Germinal center (tissue), 1 donor: ENCODE measurements around the gene HSD17B7.
A peak's percentile ranks its signal among the peaks of the same experiment; 100 is the strongest.
"Not testable (repeated sequence)": the region's sequence is repeated elsewhere in the genome, so short reads cannot be mapped to it uniquely, and the experiment has no call there.

Experiments
- DNase-seq: peaks from one replicate; pipeline ENCODE4 v3.0.0; 2012; ENCODE audit warnings: mixed read lengths, low spot score

Gene HSD17B7, protein sequence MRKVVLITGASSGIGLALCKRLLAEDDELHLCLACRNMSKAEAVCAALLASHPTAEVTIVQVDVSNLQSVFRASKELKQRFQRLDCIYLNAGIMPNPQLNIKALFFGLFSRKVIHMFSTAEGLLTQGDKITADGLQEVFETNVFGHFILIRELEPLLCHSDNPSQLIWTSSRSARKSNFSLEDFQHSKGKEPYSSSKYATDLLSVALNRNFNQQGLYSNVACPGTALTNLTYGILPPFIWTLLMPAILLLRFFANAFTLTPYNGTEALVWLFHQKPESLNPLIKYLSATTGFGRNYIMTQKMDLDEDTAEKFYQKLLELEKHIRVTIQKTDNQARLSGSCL

GRCh38 chr1:162790303-162790984 is at the start of gene HSD17B7:
TSS of gene HSD17B7 (plus strand) at chr1:162790702. CDS start at chr1:162790801, 99 bp downstream.
- peak; percentile 40 for DNase-seq

DNA sequence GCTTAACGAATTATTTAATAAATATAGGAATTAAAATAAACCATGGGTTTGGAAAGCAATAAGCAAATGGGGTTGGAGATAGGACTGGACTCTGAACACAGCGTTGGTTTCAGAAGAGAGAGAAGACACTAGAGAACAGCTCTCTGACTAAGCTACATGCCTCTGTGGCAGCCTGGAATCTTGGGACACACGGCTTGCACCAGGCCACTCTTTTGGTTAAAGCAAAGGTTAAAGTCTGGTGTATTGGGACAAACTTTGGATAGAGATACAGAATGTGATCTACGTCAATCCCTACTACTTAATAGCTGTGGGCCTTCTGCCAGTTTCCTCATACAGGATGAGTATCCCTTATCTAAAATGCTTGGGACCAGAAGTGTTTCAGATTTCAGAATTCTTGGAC is 49.7 kb upstream of the HSD17B7 start:
- DNase-seq = no peak

DNA sequence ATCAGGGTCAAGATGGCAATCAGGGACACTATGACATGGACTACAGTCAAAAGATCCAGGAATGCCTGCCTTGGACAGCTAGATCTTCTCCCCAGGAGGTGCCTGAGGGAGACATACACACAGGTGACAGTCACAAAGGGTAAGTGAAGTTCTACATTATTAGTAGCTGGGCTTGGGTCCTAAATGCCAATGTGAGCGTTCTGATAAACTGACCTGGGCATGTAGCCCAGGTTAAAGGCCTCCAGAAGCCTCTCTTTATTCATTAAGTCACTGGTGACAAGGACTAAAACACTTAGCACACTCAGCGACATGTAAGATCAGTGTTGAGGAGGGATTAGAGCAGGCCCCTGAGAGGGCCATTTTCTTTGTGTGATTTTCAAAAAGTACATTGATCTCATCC is 48.9 kb upstream of the HSD17B7 start:
- no peak for DNase-seq

GRCh38 chr1:162746264-162746942 is 44.1 kb upstream of the HSD17B7 start:
- DNase-seq = not testable (repeated sequence)

- DNase-seq = no peak
Measured at GRCh38 chr1:162753001-162753658, 37.4 kb upstream of the HSD17B7 start.

GRCh38 chr1:162753998-162754585 is 36.4 kb upstream of the HSD17B7 start:
- no peak for DNase-seq

- no peak for DNase-seq
Measured at GRCh38 chr1:162755306-162755705, 35.2 kb upstream of the HSD17B7 start.

GRCh38 chr1:162756523-162756922 is 34.0 kb upstream of the HSD17B7 start:
- no peak for DNase-seq

DNA sequence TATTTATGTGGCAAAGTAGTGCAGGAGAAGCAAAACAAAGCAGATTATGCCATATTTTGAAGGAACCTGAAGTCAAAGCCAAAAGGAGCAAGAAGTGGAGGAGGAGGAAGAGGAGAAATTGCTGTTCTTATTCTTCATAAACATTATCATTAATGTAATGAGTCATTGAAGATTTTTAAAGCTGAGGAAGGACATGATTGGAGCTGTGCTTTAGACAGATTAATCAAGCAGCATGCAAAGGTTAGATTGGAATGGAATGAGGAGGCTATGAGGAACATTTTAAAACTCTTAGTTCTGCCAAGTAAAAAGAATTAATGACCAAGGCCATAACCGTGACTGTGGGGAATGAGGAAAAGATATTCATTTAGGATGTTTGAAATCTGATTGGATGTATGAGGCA is 33.0 kb upstream of the HSD17B7 start:
- DNase-seq = no peak

DNA sequence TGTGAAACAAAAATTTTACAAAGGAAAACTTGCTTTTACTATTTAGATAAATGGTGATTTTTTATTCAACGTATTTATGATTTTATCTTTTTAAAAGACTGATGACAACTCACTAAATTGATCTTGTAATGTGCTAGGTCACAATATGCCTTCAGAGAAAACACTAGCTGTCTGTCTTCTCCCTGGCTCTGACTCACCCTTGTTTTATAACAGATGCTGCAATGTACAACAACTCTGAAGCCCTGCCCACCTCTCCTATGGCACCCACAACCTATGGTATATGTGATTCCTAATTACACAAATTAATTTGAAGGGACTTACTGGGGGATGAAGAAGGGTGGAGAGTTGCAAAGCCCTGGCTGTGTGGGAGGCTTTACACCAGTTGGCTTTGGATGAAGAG is 24.7 kb upstream of the HSD17B7 start:
- DNase-seq = no peak

DNA sequence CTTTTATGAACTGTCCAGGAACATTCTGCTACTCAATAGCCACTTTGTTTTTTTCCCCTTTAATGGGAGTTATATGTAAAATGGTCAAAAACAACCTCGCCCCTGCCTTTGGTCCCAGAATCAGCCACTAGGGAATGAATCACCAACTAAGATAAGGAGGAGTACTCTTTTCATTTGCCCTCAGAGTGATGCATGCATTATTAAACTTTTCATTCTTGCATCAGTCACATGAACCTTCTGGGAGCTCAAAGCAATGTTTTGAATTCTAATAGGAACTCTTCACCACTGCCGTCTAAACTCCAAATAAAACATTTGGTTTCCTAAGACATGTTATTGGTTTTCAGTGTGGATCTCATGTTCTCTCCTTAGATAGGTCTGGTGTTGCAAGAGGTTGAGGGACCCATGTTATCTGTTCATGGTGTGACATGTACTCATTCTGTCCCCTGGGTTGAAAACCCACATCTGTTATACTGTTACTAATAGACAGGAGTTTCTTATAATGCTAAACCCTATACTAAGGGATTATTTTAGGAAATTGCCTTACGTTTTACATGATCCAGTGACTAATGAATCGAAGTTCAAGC is 17.8 kb upstream of the HSD17B7 start:
- no peak for DNase-seq

DNA sequence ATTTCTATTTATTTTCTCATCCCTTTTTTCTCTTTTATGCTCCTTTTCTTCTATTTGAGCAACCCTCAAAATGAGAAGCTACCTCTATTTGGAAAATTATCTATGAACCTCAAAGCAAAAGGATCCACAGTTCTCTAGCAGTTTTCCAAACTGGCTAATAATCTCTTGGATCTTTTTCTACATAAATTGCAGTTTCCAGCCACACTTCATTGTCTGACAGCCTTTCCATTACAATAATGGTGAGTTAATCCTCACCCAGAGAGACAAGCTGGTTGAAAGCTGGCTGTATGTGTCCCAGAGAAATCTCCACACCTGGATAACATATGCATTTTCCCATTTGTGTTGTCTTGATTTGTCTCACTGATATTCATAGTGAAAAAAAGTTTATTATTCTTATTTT is 16.5 kb upstream of the HSD17B7 start:
- no peak for DNase-seq

GRCh38 chr1:162779043-162779442 is 11.5 kb upstream of the HSD17B7 start:
- DNase-seq = no peak

GRCh38 chr1:162782671-162783070 is 7.8 kb upstream of the HSD17B7 start:
- no peak for DNase-seq

DNA sequence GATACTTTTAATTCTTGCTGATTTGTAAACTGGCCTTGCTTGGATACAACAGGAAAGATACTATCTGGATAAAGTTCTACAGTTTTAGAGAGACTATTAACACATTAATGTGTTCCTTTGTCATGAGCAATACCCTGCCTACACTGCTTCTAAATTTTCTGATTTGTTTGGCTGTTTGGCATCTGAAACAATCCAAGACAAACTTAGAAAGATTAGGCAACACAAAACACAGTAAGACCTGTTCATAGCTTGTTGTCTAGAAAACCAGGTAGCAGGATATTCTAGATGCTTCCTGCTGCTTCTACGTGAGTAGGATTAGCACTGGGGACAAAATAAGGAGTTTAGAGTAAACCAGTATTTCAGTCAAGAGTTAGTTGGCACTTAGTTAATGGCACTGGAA is 5.6 kb upstream of the HSD17B7 start:
- DNase-seq = not testable (repeated sequence)

GRCh38 chr1:162788783-162789182 is 1.7 kb upstream of the HSD17B7 start:
- DNase-seq = not testable (repeated sequence)

GRCh38 chr1:162790985-162791357 is 469 bp downstream of the HSD17B7 start:
- DNase-seq = not testable (repeated sequence)

DNA sequence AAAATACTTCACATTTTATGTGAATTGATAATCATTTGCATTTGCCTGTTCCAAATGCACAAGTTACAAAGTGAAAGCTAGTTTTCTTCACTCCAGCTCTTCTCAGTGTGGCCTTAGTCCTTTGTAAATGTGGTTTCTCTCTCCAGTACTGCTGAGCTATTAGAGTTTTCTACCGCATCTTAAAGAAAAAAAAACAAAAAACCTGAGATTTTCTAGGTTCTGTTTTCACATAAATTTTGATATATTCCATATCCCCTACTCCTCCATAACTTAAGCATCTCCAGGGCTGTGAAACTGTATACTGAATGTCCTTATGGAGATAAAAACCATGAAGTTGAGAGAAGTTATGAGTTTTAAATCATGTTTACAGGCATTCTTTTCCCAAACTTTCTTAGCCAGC is 3.8 kb downstream of the HSD17B7 start:
- not testable (repeated sequence) for DNase-seq

DNA sequence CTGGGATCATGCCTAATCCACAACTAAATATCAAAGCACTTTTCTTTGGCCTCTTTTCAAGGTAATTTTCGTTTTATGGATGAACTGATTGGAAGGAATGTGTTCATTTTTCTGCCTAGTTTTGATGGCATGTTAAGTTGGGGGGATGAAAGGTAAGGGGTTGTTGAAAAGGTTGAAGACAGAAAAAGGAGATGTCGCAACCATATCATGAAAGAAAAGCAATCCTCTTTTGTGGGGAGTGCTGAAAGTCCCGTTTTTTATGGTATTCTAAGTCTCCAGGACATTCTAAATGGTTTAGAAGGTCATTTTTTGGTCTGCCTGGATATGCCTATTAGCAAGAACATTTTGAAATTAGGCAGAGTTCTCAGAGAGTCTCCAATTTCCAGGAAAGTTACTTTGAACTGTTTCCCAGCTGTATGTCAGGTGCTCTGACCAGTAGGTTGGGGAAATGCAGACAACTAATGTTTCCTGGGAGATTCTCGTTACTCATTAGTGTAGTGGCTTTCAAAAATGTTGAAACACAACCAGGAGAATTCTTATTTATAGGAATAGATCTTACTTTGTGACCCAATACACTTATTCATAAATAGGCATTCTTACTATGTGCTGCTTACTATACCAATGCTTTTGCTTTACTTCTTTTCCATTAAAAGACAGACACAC is 6.2 kb downstream of the HSD17B7 start:
- DNase-seq = not testable (repeated sequence)

DNA sequence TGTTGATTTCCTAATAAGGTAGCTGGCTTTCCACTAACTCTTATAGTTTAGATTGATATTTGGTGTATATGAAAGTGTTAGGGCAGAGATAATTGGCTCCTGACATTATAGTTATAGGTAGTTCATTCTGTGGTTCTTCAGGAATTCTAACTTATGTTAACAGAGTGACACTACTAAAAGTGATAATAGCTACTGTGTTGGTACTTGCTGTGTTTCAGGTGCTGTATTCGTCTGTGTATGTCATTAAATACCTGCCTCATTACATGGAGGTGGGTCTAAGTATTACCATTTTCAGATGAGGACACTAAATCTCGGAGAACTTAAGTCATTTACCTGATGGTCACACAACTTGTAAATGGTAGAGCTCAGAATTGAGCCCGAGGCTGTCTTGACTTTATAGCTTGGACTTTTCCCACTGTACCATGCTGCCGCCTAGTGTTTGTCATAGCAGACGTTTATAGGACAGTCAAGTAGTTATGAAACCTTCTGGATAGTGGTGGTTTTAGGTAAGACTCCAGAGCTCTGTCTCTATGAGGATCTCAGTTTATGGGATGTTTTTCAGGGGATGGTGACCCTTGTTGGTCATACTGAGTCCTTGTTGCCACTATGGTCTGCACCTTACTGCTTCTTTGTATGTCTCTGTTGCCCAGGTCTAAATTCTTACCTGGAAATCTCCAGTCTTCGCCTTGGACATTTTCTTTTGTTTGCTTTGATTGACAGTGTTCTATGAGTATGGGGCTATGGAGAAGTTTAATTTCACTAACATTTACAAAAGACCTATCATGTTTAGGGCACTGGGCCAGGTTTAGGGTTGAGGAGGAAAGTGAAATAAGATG is 9.7 kb downstream of the HSD17B7 start:
- DNase-seq = not testable (repeated sequence)
